ENCODE measurements around the gene HYOU1.
"Not testable (repeated sequence)": the region's sequence is repeated elsewhere in the genome, so short reads cannot be mapped to it uniquely, and the experiment has no call there.

Gene HYOU1

GRCh38 chr11:119018074-119018938 is 38.7 kb downstream of the HYOU1 start, which contains the start of the genes RPS25 and TRAPPC4:
Gene RPS25 (minus strand): TSS chr11:119018343. CDS start chr11:119018284, 59 bp downstream.
Gene TRAPPC4 (plus strand): TSS chr11:119018766. CDS start chr11:119018796, 30 bp downstream.
- peak; percentile 98 for DNase-seq

GRCh38 chr11:119017377-119017776 is 39.6 kb downstream of the HYOU1 start:
- DNase-seq = not testable (repeated sequence)

- DNase-seq = no peak
Observed at GRCh38 chr11:119016216-119017009, 40.6 kb downstream of the HYOU1 start.

- no peak for DNase-seq
Observed at GRCh38 chr11:119015054-119015611, 41.9 kb downstream of the HYOU1 start.

- no peak for DNase-seq
Observed at GRCh38 chr11:119014209-119014924, 42.6 kb downstream of the HYOU1 start.

GRCh38 chr11:119012629-119013170 is 44.3 kb downstream of the HYOU1 start:
- no peak for DNase-seq

- no peak for DNase-seq
Observed at GRCh38 chr11:119011476-119012053, 45.4 kb downstream of the HYOU1 start.

- peak; percentile 52 for DNase-seq
Observed at GRCh38 chr11:119006656-119007055, 50.3 kb downstream of the HYOU1 start.

- DNase-seq = no peak
Observed at GRCh38 chr11:119000906-119001305, 56.1 kb downstream of the HYOU1 start.

GRCh38 chr11:118998822-118999221 is 58.2 kb downstream of the HYOU1 start:
- no peak for DNase-seq

- no peak for DNase-seq
Observed at GRCh38 chr11:118998388-118998717, 58.7 kb downstream of the HYOU1 start.

- DNase-seq = peak; percentile 95
Observed at GRCh38 chr11:118997627-118998387, 59.2 kb downstream of the HYOU1 start, which contains the start of gene CENATAC. Gene CENATAC (plus strand): TSS chr11:118998138. CDS start chr11:118998198, 60 bp downstream.

- peak; percentile 70 for DNase-seq
Observed at GRCh38 chr11:118996926-118997626, 59.9 kb downstream of the HYOU1 start.

Data from hematopoietic multipotent progenitor cell treated with erythropoietin and hydrocortisone succinate and interleukin-3 and kit ligand, for 8 days (in vitro differentiated cells).